RWPE2 (cell line): ENCODE data around the gene RRM2.

Experiments used
- ATAC-seq: fragments of 200-7000 bp; cut with Tn5 transposase; 3 replicates; pipeline ENCODE4 v1.9.1; 2021; ENCODE audit warnings: low read depth
- DNase-seq: peaks from one replicate; pipeline ENCODE4 v3.0.0-alpha.2; 2020; ENCODE audit warnings: low spot score
- H3K27ac ChIP-seq: fragments of 450-650 bp; 2 replicates; pipeline ENCODE4 v1.5.1; 2017; ENCODE audit warnings: mild to moderate bottlenecking; ENCODE audit not compliant: poor library complexity, severe bottlenecking
- H3K27me3 ChIP-seq: fragments of 250-450 bp; sonication (Bioruptor Pico); 2 replicates; pipeline ENCODE4 v1.5.1; 2021; ENCODE audit warnings: mild to moderate bottlenecking, moderate library complexity; ENCODE audit not compliant: insufficient read depth, poor library complexity, severe bottlenecking
- H3K36me3 ChIP-seq: fragments of 250-450 bp; sonication (Bioruptor Pico); 2 replicates; pipeline ENCODE4 v1.5.1; 2020; ENCODE audit warnings: low read depth, mild to moderate bottlenecking, moderate library complexity
- H3K4me1 ChIP-seq: fragments of 250-450 bp; sonication (Bioruptor Pico); 2 replicates; pipeline ENCODE4 v1.5.1; 2021; ENCODE audit warnings: mild to moderate bottlenecking, moderate library complexity; ENCODE audit not compliant: insufficient read depth, poor library complexity, severe bottlenecking
- H3K4me3 ChIP-seq: fragments of 250-450 bp; sonication (Bioruptor Pico); 2 replicates; pipeline ENCODE4 v1.5.1; 2021; ENCODE audit warnings: mild to moderate bottlenecking, moderate library complexity; ENCODE audit not compliant: severe bottlenecking
- H3K9me3 ChIP-seq: fragments of 250-450 bp; sonication (Bioruptor Pico); 2 replicates; pipeline ENCODE4 v1.5.1; 2021; ENCODE audit warnings: mild to moderate bottlenecking, moderate library complexity; ENCODE audit not compliant: severe bottlenecking
- CTCF ChIP-seq: fragments of 450-650 bp; IDR thresholded peaks from one replicate; pipeline ENCODE4 v1.5.1; 2017; ENCODE audit warnings: mild to moderate bottlenecking, moderate library complexity; ENCODE audit not compliant: poor library complexity, severe bottlenecking

Gene RRM2

DNA sequence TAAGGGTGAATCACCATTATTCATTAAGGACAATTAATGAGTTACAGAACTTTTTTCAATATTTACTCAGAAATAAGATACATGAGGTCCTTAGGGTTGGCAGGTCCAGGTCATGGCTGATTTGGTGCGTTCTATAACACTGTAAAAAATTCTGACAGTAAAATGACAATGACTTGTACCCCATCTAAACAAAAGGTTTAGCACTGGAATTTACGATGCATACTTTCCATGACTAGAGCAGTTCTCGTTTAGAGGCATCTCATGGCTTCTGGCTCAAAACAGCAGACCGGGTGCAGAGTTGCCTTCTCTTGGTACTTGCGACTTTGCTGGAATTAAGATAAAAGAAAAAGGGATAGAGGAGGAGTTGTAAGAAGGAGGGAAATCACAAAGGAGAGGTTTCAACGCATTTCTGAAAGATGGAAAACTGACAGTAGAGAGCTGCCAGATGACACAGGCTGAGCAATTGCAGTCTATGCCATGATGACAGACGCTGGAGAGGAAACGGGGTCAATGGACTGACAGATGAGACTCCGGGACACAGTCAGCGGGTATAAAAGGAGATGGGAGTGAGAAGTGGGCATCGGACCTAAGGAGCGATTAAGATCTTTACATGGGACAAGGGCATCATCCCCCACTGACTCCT is 38.2 kb upstream of the RRM2 start:
- H3K36me3 ChIP-seq: no peaks in the 10 kb centered on the region
- peaks cover 46% of the 10 kb centered on the region for H3K27me3 ChIP-seq
- no peak overlapping the region for H3K27ac ChIP-seq

GRCh38 chr2:10085043-10085667 is 37.4 kb upstream of the RRM2 start:
- TF ChIP-seq CTCF: no peak
- DNase-seq (no peak), ATAC-seq (no peak)
- Histone ChIP-seq H3K4me1 (no peaks in the 10 kb centered on the region), H3K36me3 (no peaks in the 10 kb centered on the region), H3K9me3 (no peaks in the 10 kb centered on the region), H3K4me3 (no peak overlapping the region), H3K27ac (no peak overlapping the region), H3K27me3 (peaks cover 46% of the 10 kb centered on the region)

More for the DNA sequence above, 38.2 kb upstream of the RRM2 start:
- DNase-seq (no peak), ATAC-seq (no peak)
- Histone ChIP-seq H3K4me3 (no peak overlapping the region), H3K9me3 (no peaks in the 10 kb centered on the region), H3K4me1 (no peaks in the 10 kb centered on the region)
- TF ChIP-seq CTCF: no peak

DNA sequence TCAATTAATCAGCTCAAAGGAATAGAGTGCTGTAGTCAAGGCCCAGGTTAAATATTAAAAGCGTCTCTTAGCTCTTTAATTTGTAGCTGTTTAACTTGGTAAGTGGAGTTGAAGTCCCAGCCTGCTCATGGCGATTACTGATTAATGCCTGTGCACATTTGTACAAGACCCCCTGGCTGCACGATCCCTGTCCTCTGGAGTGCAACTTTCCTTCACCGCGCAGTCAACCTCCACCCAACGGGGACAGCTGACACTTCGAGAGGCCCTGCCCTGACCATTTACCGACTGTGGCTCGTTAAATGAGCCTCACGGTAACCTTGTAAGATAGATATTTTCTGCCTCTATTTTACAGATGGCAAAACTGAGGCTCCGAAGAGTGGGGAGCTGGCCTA is 36.9 kb upstream of the RRM2 start:
- no peak overlapping the region for H3K27ac ChIP-seq
- TF ChIP-seq CTCF: no peak
- H3K9me3 ChIP-seq: no peaks in the 10 kb centered on the region
- no peaks in the 10 kb centered on the region for H3K4me1 ChIP-seq
- no peaks in the 10 kb centered on the region for H3K36me3 ChIP-seq
- H3K4me3 ChIP-seq: no peak overlapping the region
- H3K27me3 ChIP-seq: peaks cover 42% of the 10 kb centered on the region
- ATAC-seq (no peak), DNase-seq (no peak)

GRCh38 chr2:10086950-10087349 is 35.6 kb upstream of the RRM2 start:
- no peaks in the 10 kb centered on the region for H3K36me3 ChIP-seq
- TF ChIP-seq CTCF: no peak
- H3K4me3 ChIP-seq: no peak overlapping the region
- no peak for ATAC-seq
- H3K9me3 ChIP-seq: no peaks in the 10 kb centered on the region
- H3K27ac ChIP-seq: no peak overlapping the region
- H3K27me3 ChIP-seq: peaks cover 29% of the 10 kb centered on the region
- no peak for DNase-seq
- no peaks in the 10 kb centered on the region for H3K4me1 ChIP-seq

GRCh38 chr2:10087360-10087759 is 35.2 kb upstream of the RRM2 start:
- TF ChIP-seq CTCF: no peak
- DNase-seq (no peak), ATAC-seq (no peak)
- no peaks in the 10 kb centered on the region for H3K4me1 ChIP-seq
- no peaks in the 10 kb centered on the region for H3K9me3 ChIP-seq
- no peak overlapping the region for H3K27ac ChIP-seq
- no peaks in the 10 kb centered on the region for H3K36me3 ChIP-seq
- peaks cover 27% of the 10 kb centered on the region for H3K27me3 ChIP-seq
- H3K4me3 ChIP-seq: no peak overlapping the region
